CMK (cell line): ENCODE measurements around the gene TMEM175.
A peak's percentile ranks its signal among the peaks of the same experiment; 100 is the strongest.

Source experiments
- DNase-seq: peaks from one replicate; pipeline ENCODE4 v3.0.0-alpha.2; 2010; ENCODE audit warnings: low read depth

Gene TMEM175

GRCh38 chr4:931960-932712 is at the start of gene TMEM175, which contains the start of gene GAK:
Gene TMEM175, plus strand, starts transcription at chr4:932460. Its CDS starts 15,280 bp downstream, at chr4:947740.
Gene GAK, minus strand, starts transcription at chr4:932316. Its CDS starts 129 bp downstream, at chr4:932187.
- peak; percentile 87 for DNase-seq

- DNase-seq, result no peak
These were observed 49.6 kb upstream of the TMEM175 start for GRCh38 chr4:882646-883045.

GRCh38 chr4:883377-884095 is 48.7 kb upstream of the TMEM175 start:
- DNase-seq, result no peak

GRCh38 chr4:884259-884658 is 48.0 kb upstream of the TMEM175 start:
- no peak for DNase-seq

GRCh38 chr4:884896-885295 is 47.4 kb upstream of the TMEM175 start:
- no peak for DNase-seq

- no peak for DNase-seq
These were observed 46.9 kb upstream of the TMEM175 start for GRCh38 chr4:885353-885752.

- DNase-seq, result no peak
These were observed 46.0 kb upstream of the TMEM175 start for GRCh38 chr4:886244-886643.

- DNase-seq, result no peak
These were observed 45.1 kb upstream of the TMEM175 start for GRCh38 chr4:887034-887763.

GRCh38 chr4:888029-888428 is 44.2 kb upstream of the TMEM175 start:
- no peak for DNase-seq

- no peak for DNase-seq
These were observed 42.7 kb upstream of the TMEM175 start for GRCh38 chr4:889516-889915.

- no peak for DNase-seq
These were observed 42.1 kb upstream of the TMEM175 start for GRCh38 chr4:890036-890695.

- DNase-seq, result peak; percentile 5
These were observed 40.5 kb upstream of the TMEM175 start for GRCh38 chr4:891747-892146.

- DNase-seq, result no peak
These were observed 39.5 kb upstream of the TMEM175 start for GRCh38 chr4:892780-893179.

- DNase-seq, result no peak
These were observed 38.8 kb upstream of the TMEM175 start for GRCh38 chr4:893276-893994.

GRCh38 chr4:893995-894705 is 38.1 kb upstream of the TMEM175 start:
- no peak for DNase-seq

- no peak for DNase-seq
These were observed 36.7 kb upstream of the TMEM175 start for GRCh38 chr4:895596-895995.

- DNase-seq, result no peak
These were observed 36.0 kb upstream of the TMEM175 start for GRCh38 chr4:896216-896615.

- DNase-seq, result no peak
These were observed 35.6 kb upstream of the TMEM175 start for GRCh38 chr4:896630-897029.

- no peak for DNase-seq
These were observed 34.1 kb upstream of the TMEM175 start for GRCh38 chr4:898123-898522.

- no peak for DNase-seq
These were observed 33.2 kb upstream of the TMEM175 start for GRCh38 chr4:898869-899555.
